ENCODE results near the gene HAPLN1. TPM values are rescaled to one million over a fixed set of nuclear protein-coding genes. Genes with fewer than 3 reads are reported as not detected.

HAPLN1 gene
- total RNA-seq (2022) (not detected in 2 replicates), Bru-seq, nascent RNA (not detected), BruChase-seq, experiment 1, labeled RNA remaining after a 6-hour chase (not detected), BruChase-seq, experiment 2, labeled RNA remaining after a 2-hour chase (not detected)
- long read RNA-seq = 0 reads

DNA sequence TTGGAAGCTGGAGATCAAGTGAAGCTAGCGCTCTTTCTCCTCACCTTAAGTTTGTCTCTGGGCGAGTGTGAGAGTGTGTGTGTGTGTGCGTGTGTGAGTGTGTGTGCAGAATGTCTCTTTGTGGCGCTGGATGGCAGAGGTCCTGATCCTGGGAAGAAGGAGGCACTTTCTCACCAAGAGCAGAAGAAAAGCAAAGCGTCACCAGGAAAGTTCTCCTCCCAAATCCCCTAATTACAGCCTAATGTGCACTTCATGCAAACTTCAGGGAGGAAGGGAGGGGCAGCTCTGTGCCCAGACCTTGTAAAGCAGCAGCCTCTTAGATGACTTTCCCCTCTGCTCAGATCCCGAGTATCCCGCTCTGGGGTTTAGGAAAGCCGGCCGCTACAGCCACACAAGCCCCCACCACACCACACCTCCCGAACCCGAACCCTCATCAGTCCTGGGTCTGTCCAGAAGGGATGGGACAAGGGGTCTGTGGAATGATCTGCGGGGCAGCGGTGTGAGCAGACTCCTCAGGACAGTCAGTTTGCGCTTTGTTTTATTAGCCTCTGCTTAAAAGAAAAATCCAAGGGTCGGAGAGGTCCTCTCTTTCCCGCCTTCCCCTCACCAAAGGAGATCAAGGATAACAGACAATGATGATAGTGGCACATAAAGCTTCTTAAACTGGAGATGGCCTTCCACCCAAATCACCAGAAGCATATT lies at the start of gene HAPLN1:
Gene HAPLN1 (minus strand): TSS at position 20 of the 702 bp plus-strand sequence. CDS start 47,332 bp downstream, outside the sequence.
- intact Hi-C loops (cut with micrococcal nuclease; ENCODE audit: unreplicated experiment) = loop anchor here (5.0 kb wide), 4 partner anchors 366 to 1326 kb away; no protein-coding TSS in a partner anchor
- CTCF ChIA-PET = interaction anchor here (0.6 to 0.7 kb wide), 3 partner anchors 53 to 544 kb away, joined by 3 to 10 read pairs (median 5); no protein-coding TSS in a partner anchor
- Mint-ChIP-seq H3K27me3 (ENCODE audit: unreplicated experiment) (peaks cover 13% of the 10 kb centered on the region), H3K36me3 (ENCODE audit: insufficient read depth, unreplicated experiment) (peaks cover 10% of the 10 kb centered on the region), H3K4me1 (ENCODE audit: low read depth, unreplicated experiment) (peaks cover 21% of the 10 kb centered on the region), H3K27ac (ENCODE audit: unreplicated experiment) (peak within 1 kb of the TSS; percentile 67), H3K9me3 (ENCODE audit: low read depth, unreplicated experiment) (no peaks in the 10 kb centered on the region), H3K4me3 (ENCODE audit: low read depth, unreplicated experiment) (peak within 1 kb of the TSS; percentile 96)
- no TSS peak for BruUV-seq (replicated peaks)
- TF ChIP-seq, protein P1, sequence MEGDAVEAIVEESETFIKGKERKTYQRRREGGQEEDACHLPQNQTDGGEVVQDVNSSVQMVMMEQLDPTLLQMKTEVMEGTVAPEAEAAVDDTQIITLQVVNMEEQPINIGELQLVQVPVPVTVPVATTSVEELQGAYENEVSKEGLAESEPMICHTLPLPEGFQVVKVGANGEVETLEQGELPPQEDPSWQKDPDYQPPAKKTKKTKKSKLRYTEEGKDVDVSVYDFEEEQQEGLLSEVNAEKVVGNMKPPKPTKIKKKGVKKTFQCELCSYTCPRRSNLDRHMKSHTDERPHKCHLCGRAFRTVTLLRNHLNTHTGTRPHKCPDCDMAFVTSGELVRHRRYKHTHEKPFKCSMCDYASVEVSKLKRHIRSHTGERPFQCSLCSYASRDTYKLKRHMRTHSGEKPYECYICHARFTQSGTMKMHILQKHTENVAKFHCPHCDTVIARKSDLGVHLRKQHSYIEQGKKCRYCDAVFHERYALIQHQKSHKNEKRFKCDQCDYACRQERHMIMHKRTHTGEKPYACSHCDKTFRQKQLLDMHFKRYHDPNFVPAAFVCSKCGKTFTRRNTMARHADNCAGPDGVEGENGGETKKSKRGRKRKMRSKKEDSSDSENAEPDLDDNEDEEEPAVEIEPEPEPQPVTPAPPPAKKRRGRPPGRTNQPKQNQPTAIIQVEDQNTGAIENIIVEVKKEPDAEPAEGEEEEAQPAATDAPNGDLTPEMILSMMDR (IDR thresholded peaks at IDR 0.05; ENCODE audit: unreplicated experiment) = no peak
- DNase-seq = no peak

DNA sequence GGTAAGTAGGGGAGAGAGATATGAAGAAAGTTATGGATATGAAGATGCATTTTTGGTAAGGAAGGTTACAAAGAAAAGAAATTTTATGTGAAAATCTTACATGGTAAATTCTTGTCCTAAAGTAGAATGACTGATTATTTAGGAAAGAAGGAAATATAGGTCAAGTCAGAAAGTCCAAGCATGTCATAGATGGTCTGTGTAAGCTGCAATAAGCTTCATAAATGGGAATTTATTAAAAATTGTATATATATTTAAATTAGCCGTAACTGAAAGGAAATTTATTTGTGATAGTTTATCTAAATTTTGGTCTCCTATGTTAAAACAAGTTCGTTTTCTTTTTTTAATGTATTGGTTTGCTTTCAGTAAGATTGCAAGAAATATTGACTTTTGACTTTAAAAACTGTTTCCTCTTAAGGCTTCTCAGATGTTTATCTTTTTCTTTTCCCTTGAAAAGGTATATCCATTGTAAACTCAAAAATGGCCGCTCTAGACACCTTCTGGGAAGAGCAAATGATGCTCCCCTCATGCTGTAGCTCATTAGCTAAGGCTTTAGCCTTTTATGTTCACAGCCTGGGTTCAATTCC lies 46.8 kb upstream of the HAPLN1 start:
- CTCF ChIA-PET = interaction anchor here (0.6 kb wide), 1 partner anchor 925 kb away, joined by 3 read pairs; no protein-coding TSS in a partner anchor

DNA sequence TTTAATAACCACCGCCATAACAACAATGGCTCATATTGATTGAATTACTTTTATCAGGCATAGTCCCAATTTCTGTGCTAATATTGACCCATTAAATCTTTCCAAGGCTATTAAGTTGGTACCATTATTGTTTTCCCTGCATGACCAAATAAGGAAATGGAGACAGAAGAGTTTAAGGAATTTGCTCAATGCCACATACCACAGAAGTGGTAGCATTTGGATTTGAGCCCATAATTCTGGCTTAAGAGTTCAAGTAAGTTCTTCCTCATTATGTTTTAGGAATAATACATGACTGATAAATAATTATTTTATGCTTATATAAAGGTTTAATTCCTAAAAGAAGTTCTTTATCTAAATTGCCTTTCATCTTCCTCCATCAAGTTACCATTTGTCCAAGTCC lies 43.4 kb upstream of the HAPLN1 start:
- H3K4me3 Mint-ChIP-seq (ENCODE audit: low read depth, unreplicated experiment) = no peak overlapping the region
- TF ChIP-seq, protein P1 (IDR thresholded peaks at IDR 0.05; ENCODE audit: unreplicated experiment) = no peak
- H3K27me3 Mint-ChIP-seq (ENCODE audit: unreplicated experiment) = no peaks in the 10 kb centered on the region
- no peak overlapping the region for H3K27ac Mint-ChIP-seq (ENCODE audit: unreplicated experiment)
- BruUV-seq (replicated peaks) = no TSS peak
- H3K9me3 Mint-ChIP-seq (ENCODE audit: low read depth, unreplicated experiment) = peaks cover 15% of the 10 kb centered on the region
- CTCF ChIA-PET = interaction anchor here (0.6 kb wide), 1 partner anchor 9 kb away, joined by 3 read pairs; no protein-coding TSS in a partner anchor
- intact Hi-C loops (cut with micrococcal nuclease; ENCODE audit: unreplicated experiment) = no loop called here
- H3K36me3 Mint-ChIP-seq (ENCODE audit: insufficient read depth, unreplicated experiment) = no peaks in the 10 kb centered on the region
- peaks cover 11% of the 10 kb centered on the region for H3K4me1 Mint-ChIP-seq (ENCODE audit: low read depth, unreplicated experiment)
- no peak for DNase-seq

More for the DNA sequence above, 46.8 kb upstream of the HAPLN1 start:
- Mint-ChIP-seq H3K4me1 (ENCODE audit: low read depth, unreplicated experiment) (no peaks in the 10 kb centered on the region), H3K4me3 (ENCODE audit: low read depth, unreplicated experiment) (no peak overlapping the region), H3K36me3 (ENCODE audit: insufficient read depth, unreplicated experiment) (no peaks in the 10 kb centered on the region), H3K27me3 (ENCODE audit: unreplicated experiment) (no peaks in the 10 kb centered on the region), H3K27ac (ENCODE audit: unreplicated experiment) (no peak overlapping the region), H3K9me3 (ENCODE audit: low read depth, unreplicated experiment) (peaks cover 19% of the 10 kb centered on the region)
- no TSS peak for BruUV-seq (replicated peaks)
- intact Hi-C loops (cut with micrococcal nuclease; ENCODE audit: unreplicated experiment) = no loop called here
- no peak for DNase-seq
- TF ChIP-seq, protein P1 (IDR thresholded peaks at IDR 0.05; ENCODE audit: unreplicated experiment) = no peak

DNA sequence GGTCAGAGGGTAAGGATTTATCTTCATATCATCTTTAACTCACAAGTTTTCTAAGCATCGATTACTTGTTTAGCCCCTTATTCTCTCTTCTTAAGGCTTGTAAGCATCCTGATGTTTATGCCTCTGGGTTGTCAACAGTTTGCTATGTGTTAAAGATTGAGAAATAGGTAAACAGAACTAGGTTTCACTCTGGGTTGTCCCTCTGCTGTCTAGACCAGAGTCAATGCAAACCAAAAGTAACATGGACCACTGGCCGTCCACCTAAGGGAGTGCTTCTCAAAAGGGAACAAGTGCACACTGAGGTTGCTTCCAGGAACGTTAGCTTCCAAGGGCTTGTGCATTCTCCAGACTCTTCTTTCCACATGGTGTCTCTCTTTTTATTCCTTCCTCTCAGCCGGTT lies 39.9 kb upstream of the HAPLN1 start:
- H3K27ac Mint-ChIP-seq (ENCODE audit: unreplicated experiment) = no peak overlapping the region
- BruUV-seq (replicated peaks) = no TSS peak
- intact Hi-C loops (cut with micrococcal nuclease; ENCODE audit: unreplicated experiment) = no loop called here
- no peak overlapping the region for H3K4me3 Mint-ChIP-seq (ENCODE audit: low read depth, unreplicated experiment)
- H3K36me3 Mint-ChIP-seq (ENCODE audit: insufficient read depth, unreplicated experiment) = no peaks in the 10 kb centered on the region
- TF ChIP-seq, protein P1 (IDR thresholded peaks at IDR 0.05; ENCODE audit: unreplicated experiment) = no peak
- peaks cover 6% of the 10 kb centered on the region for H3K9me3 Mint-ChIP-seq (ENCODE audit: low read depth, unreplicated experiment)
- H3K27me3 Mint-ChIP-seq (ENCODE audit: unreplicated experiment) = no peaks in the 10 kb centered on the region
- CTCF ChIA-PET = no interaction called here
- DNase-seq = no peak
- peaks cover 11% of the 10 kb centered on the region for H3K4me1 Mint-ChIP-seq (ENCODE audit: low read depth, unreplicated experiment)

Data from Calu3 (cell line).